Dedifferentiated amniotic fluid mesenchymal stem cell (primary cell): ENCODE data around the gene MCF2L.

Source experiments
- DNase-seq: peaks from one replicate; pipeline ENCODE4 v3.0.0-alpha.2; 2016; ENCODE audit errors: extremely low spot score

MCF2L gene

GRCh38 chr13:113033054-113033850, 64.2 kb downstream of the MCF2L start:
- no peak for DNase-seq

GRCh38 chr13:113034451-113035212, 65.6 kb downstream of the MCF2L start:
- peak; percentile 68 for DNase-seq

- DNase-seq = no peak
Measured at GRCh38 chr13:113035213-113035800, 66.3 kb downstream of the MCF2L start.

GRCh38 chr13:113036401-113036800, 67.4 kb downstream of the MCF2L start:
- DNase-seq = no peak

GRCh38 chr13:113040031-113040430, 71.0 kb downstream of the MCF2L start:
- DNase-seq = no peak

GRCh38 chr13:113040597-113041292, 71.7 kb downstream of the MCF2L start:
- DNase-seq = no peak

- DNase-seq = no peak
Measured at GRCh38 chr13:113041293-113041690, 72.3 kb downstream of the MCF2L start.

- no peak for DNase-seq
Measured at GRCh38 chr13:113041896-113042295, 72.9 kb downstream of the MCF2L start.

GRCh38 chr13:113042456-113042855, 73.4 kb downstream of the MCF2L start:
- DNase-seq = no peak

GRCh38 chr13:113043001-113043630, 74.1 kb downstream of the MCF2L start:
- no peak for DNase-seq

GRCh38 chr13:113043931-113044330, 74.9 kb downstream of the MCF2L start:
- DNase-seq = no peak

GRCh38 chr13:113044391-113045114, 75.5 kb downstream of the MCF2L start:
- no peak for DNase-seq

GRCh38 chr13:113045251-113046127, 76.5 kb downstream of the MCF2L start:
- no peak for DNase-seq

- DNase-seq = no peak
Measured at GRCh38 chr13:113046128-113046882, 77.3 kb downstream of the MCF2L start.

GRCh38 chr13:113046883-113047244, 77.8 kb downstream of the MCF2L start:
- no peak for DNase-seq

- no peak for DNase-seq
Measured at GRCh38 chr13:113047587-113047986, 78.6 kb downstream of the MCF2L start.

GRCh38 chr13:113048766-113049165, 79.8 kb downstream of the MCF2L start:
- DNase-seq = no peak

GRCh38 chr13:113049521-113049941, 80.5 kb downstream of the MCF2L start:
- DNase-seq = no peak

- DNase-seq = no peak
Measured at GRCh38 chr13:113049981-113050380, 81.0 kb downstream of the MCF2L start.
